IMR-90 (cell line): ENCODE measurements around the gene MAGEC2. TPM values are rescaled to one million over a fixed set of nuclear protein-coding genes. Genes with fewer than 3 reads are reported as not detected.

Experiments used
- ATAC-seq: fragments of 200-7000 bp; cut with Tn5 transposase; 2 replicates; pipeline ENCODE4 v1.9.1; 2020; ENCODE audit warnings: low read depth, mild to moderate bottlenecking, moderate library complexity
- BruUV-seq: library from RNA; stranded (reverse); fragments of 400-500 nt; replicated peaks from 2 replicates; lab custom pipeline; 2021; lab: Mats Ljungman, UMichigan
- CTCF ChIA-PET: fragments of 300-600 bp; formaldehyde crosslinking; extraction: SDS; loops from one replicate; lab custom pipeline; 2021; ENCODE audit warnings: antibody characterized with exemption; lab: Yijun Ruan, JAX
- POLR2A ChIA-PET: fragments of 300-600 bp; sonication (Branson Sonifier 250); formaldehyde crosslinking; loops from one replicate; lab custom pipeline; 2022; ENCODE audit warnings: antibody characterized with exemption; ENCODE audit not compliant: unreplicated experiment; lab: Charles Lee
- DNase-seq: peaks from one replicate; pipeline ENCODE4 v3.0.0; 2013
- H2AFZ ChIP-seq: replicated peaks from 2 replicates; pipeline ENCODE3; 2013; ENCODE audit warnings: low read length, mild to moderate bottlenecking; ENCODE audit not compliant: poor library complexity
- H2AK5ac ChIP-seq: 2 replicates; pipeline ENCODE4 v1.6.1; 2013; ENCODE audit warnings: low read depth, low read length, inconsistent platforms
- H2AK9ac ChIP-seq: replicated peaks from 2 replicates; pipeline ENCODE3; 2013; ENCODE audit warnings: mild to moderate bottlenecking, low read depth, low read length, moderate library complexity; ENCODE audit not compliant: poor library complexity
- H2BK120ac ChIP-seq: 2 replicates; pipeline ENCODE4 v1.6.1; 2013; ENCODE audit warnings: low read depth, low read length, inconsistent platforms
- H2BK15ac ChIP-seq: 3 replicates; pipeline ENCODE4 v1.6.1; 2013; ENCODE audit warnings: low read depth, low read length, inconsistent platforms
- H2BK20ac ChIP-seq: 2 replicates; pipeline ENCODE4 v1.6.1; 2013; ENCODE audit warnings: low read depth, mild to moderate bottlenecking, inconsistent platforms, low read length, moderate library complexity
- H2BK5ac ChIP-seq: 2 replicates; pipeline ENCODE4 v1.6.1; 2013; ENCODE audit warnings: mild to moderate bottlenecking, low read depth, low read length, inconsistent platforms; ENCODE audit not compliant: poor library complexity, severe bottlenecking
- H3K14ac ChIP-seq: replicated peaks from 2 replicates; pipeline ENCODE4 v1.6.1; 2013; ENCODE audit warnings: low read depth, low read length, inconsistent platforms
- H3K18ac ChIP-seq: 2 replicates; pipeline ENCODE4 v1.6.1; 2013; ENCODE audit warnings: low read depth, low read length, control low read depth
- H3K23ac ChIP-seq: 2 replicates; pipeline ENCODE4 v1.6.1; 2013; ENCODE audit warnings: low read depth, low read length, inconsistent platforms
- H3K27ac ChIP-seq: 2 replicates; pipeline ENCODE4 v1.5.1; 2013; ENCODE audit warnings: mild to moderate bottlenecking, control low read depth, low read length; ENCODE audit not compliant: insufficient read depth
- H3K27me3 ChIP-seq: 2 replicates; pipeline ENCODE4 v1.6.1; 2013; ENCODE audit warnings: low read length; ENCODE audit not compliant: control insufficient read depth, insufficient read depth
- H3K36me3 ChIP-seq: 2 replicates; pipeline ENCODE4 v1.6.1; 2013; ENCODE audit warnings: low read length, mixed read lengths; ENCODE audit not compliant: control insufficient read depth, insufficient read depth
- H3K4ac ChIP-seq: 2 replicates; pipeline ENCODE4 v1.6.1; 2013; ENCODE audit warnings: low read depth, low read length, inconsistent platforms
- H3K4me1 ChIP-seq: 2 replicates; pipeline ENCODE4 v1.6.1; 2013; ENCODE audit warnings: low read length, mixed read lengths; ENCODE audit not compliant: control insufficient read depth, insufficient read depth
- H3K4me2 ChIP-seq: 2 replicates; pipeline ENCODE4 v1.6.1; 2013; ENCODE audit warnings: low read depth, mild to moderate bottlenecking, control low read depth, low read length, moderate library complexity
- H3K4me3 ChIP-seq: 2 replicates; pipeline ENCODE4 v1.5.1; 2013; ENCODE audit warnings: low read depth, mild to moderate bottlenecking, control low read depth, low read length, moderate library complexity; ENCODE audit not compliant: insufficient read depth
- H3K56ac ChIP-seq: 2 replicates; pipeline ENCODE4 v1.6.1; 2013; ENCODE audit warnings: low read length, inconsistent platforms; ENCODE audit not compliant: insufficient read depth; ENCODE audit errors: extremely low read depth
- H3K79me1 ChIP-seq, 2 experiments: 2 replicates each; pipeline ENCODE4 v1.6.1; 2013; ENCODE audit warnings: low read length in 2 of 2, inconsistent platforms in 1 of 2, low read depth in 1 of 2
- H3K9ac ChIP-seq: 2 replicates; pipeline ENCODE4 v1.6.1; 2013; ENCODE audit warnings: low read depth, low read length, control low read depth
- H3K9me1 ChIP-seq: 2 replicates; pipeline ENCODE4 v1.6.1; 2013; ENCODE audit warnings: low read length, inconsistent platforms; ENCODE audit not compliant: insufficient read depth
- H3K9me3 ChIP-seq: 2 replicates; pipeline ENCODE4 v1.6.1; 2013; ENCODE audit warnings: low read length; ENCODE audit not compliant: control insufficient read depth, insufficient read depth
- H4K20me1 ChIP-seq: 2 replicates; pipeline ENCODE4 v1.6.1; 2013; ENCODE audit warnings: low read length, inconsistent platforms; ENCODE audit not compliant: insufficient read depth
- H4K5ac ChIP-seq: 2 replicates; pipeline ENCODE4 v1.6.1; 2013; ENCODE audit warnings: mild to moderate bottlenecking, low read depth, low read length, control low read depth
- H4K8ac ChIP-seq, 2 experiments: 2 replicates each; pipeline ENCODE4 v1.6.1; 2013; ENCODE audit warnings: low read depth in 2 of 2, low read length in 2 of 2, control low read depth in 1 of 2, inconsistent platforms in 1 of 2
- H4K91ac ChIP-seq: 2 replicates; pipeline ENCODE4 v1.6.1; 2013; ENCODE audit warnings: low read depth, low read length, inconsistent platforms; ENCODE audit not compliant: insufficient read depth
- CEBPB ChIP-seq: IDR thresholded peaks from 2 replicates; pipeline ENCODE4 v1.6.1; 2012; ENCODE audit warnings: low read depth, low read length, improper control_type of control experiment
- NFE2L2 ChIP-seq: fragments of 150-350 bp; IDR thresholded peaks from 2 replicates; pipeline ENCODE4 v1.6.1; 2016; ENCODE audit warnings: low read depth, mild to moderate bottlenecking, low read length
- USF2 ChIP-seq: fragments of 150-350 bp; IDR thresholded peaks from 2 replicates; pipeline ENCODE4 v1.6.1; 2017; ENCODE audit warnings: mild to moderate bottlenecking, antibody characterized with exemption, low read length, low read depth
- WGBS, 2 experiments: methylation state at CpG; one replicate each; pipeline versions ENCODE4 v1.1.5 to v1.1.7; 2013; ENCODE audit warnings: missing lambda C conversion rate in 2 of 2; ENCODE audit not compliant: insufficient read length in 1 of 2; ENCODE audit errors: extremely low coverage in 2 of 2; 5-methylcytosine and 5-hydroxymethylcytosine counted together
- dilution Hi-C: fragments of 300-500 bp; cut with HindIII; formaldehyde crosslinking; loops from one replicate; pipeline ENCODE4 v1.14.3; 2018; ENCODE audit warnings: low sequenced_read_pairs; ENCODE audit not compliant: unreplicated experiment
- in situ Hi-C: fragments of 300-500 bp; cut with MboI; formaldehyde crosslinking; loops from 3 replicates; pipeline ENCODE4 v1.14.3; 2019; ENCODE audit warnings: low sequenced_read_pairs, inconsistent platforms, mixed read lengths
- intact Hi-C: fragments of 100-400 bp; cut with micrococcal nuclease; formaldehyde crosslinking; loops from 2 replicates; pipeline ENCODE4 v1.10.0; 2022
- polyA plus RNA-seq, 3 experiments: library from polyadenylated mRNA; depleted of rRNA; stranded (reverse); fragments of >200 nt; gene quantifications; 2 replicates each; pipeline ENCODE4 v1.2.3, GENCODE V29; 2012; ENCODE audit warnings: low replicate concordance in 1 of 3
- total RNA-seq: library from RNA; depleted of rRNA; stranded (reverse); fragments of >200 nt; gene quantifications from 2 replicates; pipeline ENCODE4 v1.2.3, GENCODE V29; 2012

Gene MAGEC2
- total and polyA plus RNA-seq, 2 of the 4 experiments (the other 2 are of a cell fraction), result not detected

DNA sequence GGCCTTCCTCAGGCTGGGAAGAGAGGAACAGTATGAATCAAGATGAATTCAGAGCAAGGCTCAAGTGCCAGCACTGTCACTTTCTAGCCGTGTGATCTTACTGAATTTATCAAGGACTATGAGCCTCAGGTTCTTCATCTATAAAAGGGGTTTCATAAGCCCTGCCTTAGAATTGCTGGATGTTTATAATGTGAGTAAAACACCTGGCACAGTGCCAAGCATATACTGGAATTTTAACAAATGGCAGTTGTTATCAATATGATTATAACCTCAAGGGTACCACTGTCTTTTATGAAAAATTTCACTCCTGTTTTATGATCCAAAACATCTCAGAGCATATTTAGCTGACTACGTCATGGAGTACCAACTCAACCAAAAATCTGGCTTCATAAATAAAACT, 4.0 kb downstream of the MAGEC2 start:
- WGBS, 2 experiments, result no CpG with 5 or more reads among the region's 2 CpGs
- no peak overlapping the region for H3K23ac ChIP-seq
- intact Hi-C loops (no loop called here), in situ Hi-C loops (no loop called here), dilution Hi-C loops (no loop called here)
- H4K5ac ChIP-seq, result no peak overlapping the region
- H3K79me1 ChIP-seq, result no peaks in the 10 kb centered on the region
- H3K27ac ChIP-seq, result no peak overlapping the region
- H4K8ac ChIP-seq, result no peak overlapping the region
- no peak for ATAC-seq
- no peak overlapping the region for H3K9ac ChIP-seq
- no peak for TF ChIP-seq USF2
- TF ChIP-seq CEBPB, result no peak
- no peak for TF ChIP-seq NFE2L2
- H3K14ac ChIP-seq, result no peak overlapping the region
- no peak overlapping the region for H3K56ac ChIP-seq
- peaks cover 21% of the 10 kb centered on the region for H3K9me3 ChIP-seq
- no peak overlapping the region for H2AK9ac ChIP-seq
- DNase-seq, result no peak
- no TSS peak for BruUV-seq
- H2BK15ac ChIP-seq, result no peak overlapping the region
- H2BK120ac ChIP-seq, result no peak overlapping the region
- ChIA-PET CTCF (no interaction called here), POLR2A (no interaction called here)
- no peak overlapping the region for H3K4me3 ChIP-seq
- H3K9me1 ChIP-seq, result no peaks in the 10 kb centered on the region
- no peak overlapping the region for H3K4ac ChIP-seq
- H3K4me1 ChIP-seq, result no peaks in the 10 kb centered on the region
- H2BK20ac ChIP-seq, result no peak overlapping the region
- H2AK5ac ChIP-seq, result no peak overlapping the region
- H2BK5ac ChIP-seq, result no peak overlapping the region
- no peak overlapping the region for H2AFZ ChIP-seq
- no peak overlapping the region for H4K91ac ChIP-seq
- H3K27me3 ChIP-seq, result no peaks in the 10 kb centered on the region
- no peak overlapping the region for H3K4me2 ChIP-seq
- H3K36me3 ChIP-seq, result no peaks in the 10 kb centered on the region
- no peaks in the 10 kb centered on the region for H4K20me1 ChIP-seq
- no peak overlapping the region for H3K18ac ChIP-seq
